Measurements from ENCODE around the gene UBA5.

The UBA5 gene

DNA sequence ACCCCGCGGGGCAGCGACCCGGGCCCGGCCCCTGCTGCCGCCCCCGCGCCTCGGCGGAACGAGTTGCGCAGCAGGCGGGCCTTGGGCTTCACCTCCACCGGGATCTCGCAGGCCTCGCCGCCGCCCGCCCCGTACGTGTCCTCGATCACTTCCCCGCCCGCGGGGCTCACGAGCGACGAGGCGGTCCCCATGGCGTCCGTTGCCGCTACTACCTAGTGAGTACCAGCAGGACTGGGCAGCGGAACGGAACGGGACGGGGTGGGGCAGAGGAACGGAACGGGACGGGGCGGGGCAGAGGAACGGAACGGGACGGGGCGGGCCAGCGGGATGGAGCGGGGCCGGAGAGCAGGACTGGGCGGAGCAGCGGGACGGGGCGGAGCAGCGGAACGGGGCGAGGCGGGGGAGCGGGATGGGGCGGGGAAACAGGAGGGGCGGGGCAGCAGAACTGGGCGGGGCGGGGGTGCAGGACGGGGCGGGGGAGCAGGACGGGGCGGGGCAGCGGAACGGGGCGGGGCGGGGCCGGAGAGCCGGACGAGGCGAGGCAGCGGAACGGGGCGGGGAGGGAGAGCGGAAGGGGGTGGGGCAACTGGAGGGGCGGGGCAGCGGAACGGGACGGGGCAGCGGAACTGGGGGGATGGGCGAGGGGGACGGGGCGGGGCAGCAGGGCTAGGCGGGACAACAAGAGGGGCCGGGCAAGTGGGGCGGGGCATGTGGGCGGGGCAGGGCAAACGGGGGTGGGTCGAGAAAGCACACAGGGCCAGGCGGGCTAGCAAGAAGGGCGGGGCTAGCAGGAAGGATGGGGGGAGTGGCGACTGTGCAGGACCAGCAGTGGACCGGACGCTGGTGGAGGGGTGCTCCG lies 62.3 kb downstream of the UBA5 start, which contains the start of gene NPHP3:
NPHP3 (minus strand) TSS at position 245 of the 859 bp plus-strand sequence; CDS start at position 191, 54 bp downstream.
- DNase-seq = peak; percentile 97

DNA sequence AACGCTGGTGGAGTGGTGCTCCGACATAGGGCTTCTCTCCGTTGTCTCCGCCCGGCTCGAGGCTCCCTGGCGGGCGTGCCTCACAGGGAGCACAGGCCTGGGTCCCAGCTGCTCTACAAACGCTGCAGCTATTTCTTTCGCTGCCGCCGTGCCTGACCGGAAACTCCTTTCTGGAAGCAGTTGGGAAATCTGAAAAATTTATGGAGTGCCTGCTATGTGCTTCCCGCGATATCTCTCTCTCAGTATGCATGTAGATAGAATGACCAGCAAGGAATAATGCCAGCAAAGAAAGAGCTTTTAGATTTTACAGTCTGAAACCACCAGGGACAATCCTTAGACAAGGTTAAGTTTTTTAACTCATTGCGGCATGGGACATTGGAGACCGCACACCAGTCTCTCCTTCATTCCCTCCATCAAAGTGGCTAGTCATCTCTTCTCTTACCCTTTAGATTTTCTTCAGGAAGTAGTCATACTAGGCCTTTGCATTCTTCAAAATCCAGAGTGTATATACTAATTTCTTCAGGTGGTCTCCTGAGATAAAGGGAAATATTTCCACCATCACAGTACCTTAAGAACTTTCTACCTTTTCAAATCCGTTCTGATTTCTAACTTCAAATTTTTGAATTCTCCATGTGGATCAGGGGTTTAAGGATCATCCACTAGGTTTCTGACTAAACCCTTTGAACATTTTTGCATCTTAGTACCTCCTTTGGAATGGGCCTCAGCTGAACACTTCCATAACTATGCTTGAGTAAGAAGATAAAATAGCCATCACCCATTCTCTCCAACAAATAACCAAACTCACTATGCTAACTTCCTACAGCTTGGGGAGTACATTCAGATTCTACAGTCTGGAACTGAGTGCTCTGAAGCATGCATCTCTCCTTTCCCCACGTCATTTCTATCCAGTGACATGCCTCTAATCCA lies 63.2 kb downstream of the UBA5 start:
- no peak for DNase-seq

DNA sequence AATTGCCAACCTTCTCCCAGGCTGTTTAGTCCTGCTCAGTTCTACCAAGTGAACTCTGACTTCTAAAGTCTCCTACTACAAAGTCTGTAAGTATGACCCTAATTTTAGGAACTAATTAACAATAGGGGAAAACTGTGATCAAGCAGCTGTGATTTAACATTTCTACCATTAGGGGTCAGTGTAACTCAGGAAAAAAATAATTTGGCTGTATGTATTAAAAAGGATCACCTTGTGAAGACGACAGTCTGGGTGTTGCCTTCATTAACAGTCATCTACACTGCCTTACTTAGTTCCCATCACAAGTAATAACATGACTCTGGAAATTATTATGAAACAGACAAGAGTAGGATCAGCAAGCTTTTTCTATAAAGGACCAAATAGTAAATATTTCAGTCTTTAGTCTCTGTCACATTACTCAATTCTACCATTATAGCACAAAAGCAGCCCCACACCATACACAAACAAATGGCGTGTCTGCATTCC lies 66.3 kb downstream of the UBA5 start:
- DNase-seq = no peak
